A549 (cell line): Measurements from ENCODE around the gene OR13A1. TPM values are rescaled to one million over a fixed set of nuclear protein-coding genes. Genes with fewer than 3 reads are reported as not detected.
"Not testable (repeated sequence)": the region's sequence is repeated elsewhere in the genome, so short reads cannot be mapped to it uniquely, and the experiment has no call there.

Experiments used
- ATAC-seq, 2 experiments: fragments of 200-7000 bp in 1 of 2; fragments of >200 bp in 1 of 2; cut with Nextera tagmentation in 1 of 2; cut with Tn5 transposase in 1 of 2; 3 replicates each; pipeline versions ENCODE4 v1.8.0 to v1.9.1; 2018 to 2020; ENCODE audit warnings: mild to moderate bottlenecking in 1 of 2, moderate library complexity in 1 of 2
- CTCF ChIA-PET: fragments of 300-600 bp; sonication (Branson Sonifier 250); formaldehyde crosslinking; extraction: SDS; loops from one replicate; lab custom pipeline; 2021; ENCODE audit warnings: antibody characterized with exemption, inconsistent platforms; lab: Yijun Ruan, JAX
- POLR2A ChIA-PET: fragments of 350-600 bp; formaldehyde crosslinking; extraction: SDS; loops from one replicate; lab custom pipeline; 2021; ENCODE audit warnings: antibody characterized with exemption, inconsistent platforms; lab: Yijun Ruan, JAX
- DNase-seq, 2 experiments: peaks; one replicate each; pipeline versions ENCODE4 v3.0.0 to v3.0.0-alpha.2; 2011 to 2016; ENCODE audit warnings: low read depth in 1 of 2, low spot score in 1 of 2
- FAIRE-seq: peaks from 2 replicates; lab custom pipeline; 2011; peaks lifted over from hg19 to GRCh38; lab: Jason Lieb, UNC
- H3K27ac ChIP-seq, 2 experiments: fragments of >200 bp; sonication (Bioruptor Twin); formaldehyde crosslinking; 3 replicates each; pipeline ENCODE4 v1.5.1; 2016 to 2017
- H3K4me1 ChIP-seq: fragments of >200 bp; sonication (Bioruptor Twin); formaldehyde crosslinking; 3 replicates; pipeline ENCODE4 v1.6.1; 2016
- H3K4me2 ChIP-seq: fragments of >200 bp; sonication (Bioruptor Twin); formaldehyde crosslinking; 3 replicates; pipeline ENCODE4 v1.6.1; 2016
- H3K4me3 ChIP-seq: fragments of >200 bp; sonication (Bioruptor Twin); formaldehyde crosslinking; 3 replicates; pipeline ENCODE4 v1.5.1; 2016
- H3K9me3 ChIP-seq: fragments of >200 bp; sonication (Bioruptor Twin); formaldehyde crosslinking; 3 replicates; pipeline ENCODE4 v1.6.1; 2016
- ATOH8 ChIP-seq: fragments of 250-450 bp; sonication (Bioruptor Pico); IDR thresholded peaks from 2 replicates; pipeline ENCODE4 v1.5.0; 2020; ENCODE audit warnings: low read depth, mild to moderate bottlenecking, moderate library complexity
- BHLHE40 ChIP-seq: IDR thresholded peaks from 2 replicates; pipeline ENCODE4 v1.6.1; 2012; ENCODE audit warnings: low read depth, low read length, inconsistent platforms
- CBX8 ChIP-seq: fragments of 200-600 bp; sonication (generic); IDR thresholded peaks from 2 replicates; pipeline ENCODE4 v1.6.1; 2016
- CEBPB ChIP-seq, 2 experiments: fragments of >200 bp in 1 of 2; sonication (Bioruptor Twin) in 1 of 2; formaldehyde crosslinking in 1 of 2; IDR thresholded peaks; 2 replicates each; pipeline ENCODE4 v1.6.1; 2012 to 2016
- CHD2 ChIP-seq: fragments of 150-350 bp; IDR thresholded peaks from 2 replicates; pipeline ENCODE4 v1.6.1; 2014; ENCODE audit warnings: low read length; ENCODE audit not compliant: partially characterized antibody
- CTCF ChIP-seq: fragments of >200 bp; sonication (Bioruptor Twin); formaldehyde crosslinking; IDR thresholded peaks from 3 replicates; pipeline ENCODE4 v1.5.1; 2016
- EHF ChIP-seq: fragments of 250-450 bp; sonication (Bioruptor Pico); IDR thresholded peaks from 2 replicates; pipeline ENCODE4 v1.5.0; 2020; ENCODE audit warnings: mild to moderate bottlenecking
- EHMT2 ChIP-seq: fragments of 200-600 bp; sonication (generic); IDR thresholded peaks from 2 replicates; pipeline ENCODE4 v1.6.1; 2016; ENCODE audit warnings: antibody characterized with exemption, low read depth, mild to moderate bottlenecking, moderate library complexity
- ESRRA ChIP-seq: fragments of 150-350 bp; IDR thresholded peaks from 2 replicates; pipeline ENCODE4 v1.6.1; 2014; ENCODE audit warnings: mild to moderate bottlenecking, low read length, borderline replicate concordance
- HMGXB4 ChIP-seq: fragments of 250-450 bp; sonication (Bioruptor Pico); IDR thresholded peaks from 2 replicates; pipeline ENCODE4 v1.5.0; 2021; ENCODE audit warnings: mild to moderate bottlenecking, moderate library complexity, borderline replicate concordance
- JUN ChIP-seq, 2 experiments: fragments of >200 bp; sonication (Bioruptor Twin); formaldehyde crosslinking; IDR thresholded peaks; 2 replicates in 1 of 2; 3 replicates in 1 of 2; pipeline ENCODE4 v1.6.1; 2016 to 2017
- JUNB ChIP-seq: fragments of >200 bp; sonication (Bioruptor Twin); formaldehyde crosslinking; IDR thresholded peaks from 2 replicates; pipeline ENCODE4 v1.6.1; 2016
- KDM5A ChIP-seq: fragments of 200-600 bp; sonication (generic); IDR thresholded peaks from 2 replicates; pipeline ENCODE4 v1.6.1; 2016; ENCODE audit warnings: antibody characterized with exemption, mild to moderate bottlenecking
- MAZ ChIP-seq: fragments of 150-350 bp; IDR thresholded peaks from 2 replicates; pipeline ENCODE4 v1.6.1; 2014; ENCODE audit warnings: antibody characterized with exemption, low read depth, low read length, borderline replicate concordance
- RAD21 ChIP-seq, 2 experiments: fragments of >200 bp in 1 of 2; sonication (Bioruptor Twin) in 1 of 2; formaldehyde crosslinking in 1 of 2; IDR thresholded peaks in 1 of 2; conservative IDR thresholded peaks in 1 of 2; 2 replicates in 1 of 2; 3 replicates in 1 of 2; pipeline ENCODE4 v1.6.1; 2012 to 2018; ENCODE audit warnings: inconsistent platforms in 1 of 2
- RCOR1 ChIP-seq: fragments of 150-350 bp; IDR thresholded peaks from 2 replicates; pipeline ENCODE4 v1.6.1; 2014; ENCODE audit warnings: antibody characterized with exemption, low read length, low read depth
- REST ChIP-seq: fragments of 200-600 bp; sonication (generic); IDR thresholded peaks from 2 replicates; pipeline ENCODE4 v1.6.1; 2016; ENCODE audit warnings: antibody characterized with exemption, mild to moderate bottlenecking, moderate library complexity
- RFX5 ChIP-seq: fragments of 450-650 bp; IDR thresholded peaks from 2 replicates; pipeline ENCODE4 v1.7.1; 2014; ENCODE audit warnings: antibody characterized with exemption, mild to moderate bottlenecking, moderate library complexity
- TP53 ChIP-seq: fragments of 250-450 bp; sonication (Bioruptor Pico); IDR thresholded peaks from 2 replicates; pipeline ENCODE4 v1.5.0; 2021; ENCODE audit warnings: mild to moderate bottlenecking, moderate library complexity
- USF2 ChIP-seq: fragments of 450-650 bp; IDR thresholded peaks from 2 replicates; pipeline ENCODE4 v1.6.1; 2014; ENCODE audit warnings: antibody characterized with exemption
- ZC3H11A ChIP-seq: fragments of 450-650 bp; IDR thresholded peaks from 2 replicates; pipeline ENCODE4 v1.6.1; 2014; ENCODE audit warnings: antibody characterized with exemption, mild to moderate bottlenecking
- ZFP36 ChIP-seq: fragments of 450-650 bp; IDR thresholded peaks from 2 replicates; pipeline ENCODE4 v1.6.1; 2014; ENCODE audit warnings: borderline replicate concordance; ENCODE audit not compliant: partially characterized antibody
- ZNF302 ChIP-seq: fragments of 250-450 bp; sonication (Bioruptor Pico); IDR thresholded peaks from 2 replicates; pipeline ENCODE4 v1.9.0; 2021; ENCODE audit warnings: inconsistent platforms, mild to moderate bottlenecking, moderate library complexity
- ZSCAN20 ChIP-seq: fragments of 250-450 bp; sonication (Bioruptor Pico); IDR thresholded peaks from 2 replicates; pipeline ENCODE4 v1.8.0; 2022; ENCODE audit warnings: mild to moderate bottlenecking, moderate library complexity
- WGBS: methylation state at CpG from one replicate; pipeline ENCODE4 v1.1.6; 2017; ENCODE audit errors: missing lambda C conversion rate; 5-methylcytosine and 5-hydroxymethylcytosine counted together
- polyA plus RNA-seq, 4 experiments: library from polyadenylated mRNA; depleted of rRNA in 3 of 4; stranded (reverse); fragments of >200 nt; fragmentation: RNase III in 1 of 4; extraction: RNeasy Plus Mini Kit Qiagen cat#74134 plus additional on column Dnase treatment in 1 of 4; gene quantifications; 2 replicates in 3 of 4; 3 replicates in 1 of 4; pipeline ENCODE4 v1.2.3, GENCODE V29; 2011 to 2017

The OR13A1 gene
- polyA plus RNA-seq, 2 of the 4 experiments (the other 2 are of a cell fraction): 0.04 TPM; not detected in 1

GRCh38 chr10:45279682-45280081, 35.7 kb downstream of the OR13A1 start (continued):
- TF ChIP-seq USF2 (no peak), ZNF302 (CRISPR knock-in tag) (no peak), EHMT2 (no peak)

- CTCF ChIA-PET: no interaction called here
- no peak overlapping the region for H3K27ac ChIP-seq
- TF ChIP-seq ATOH8 (CRISPR knock-in tag): no peak
- TF ChIP-seq CBX8: no peak
- TF ChIP-seq EHF (CRISPR knock-in tag): no peak
- no peak for TF ChIP-seq ZC3H11A
- no peak for TF ChIP-seq CTCF
- no peak for TF ChIP-seq HMGXB4
- no peak for TF ChIP-seq JUN (IDR thresholded peaks at IDR 0.05)
- no peak for TF ChIP-seq RAD21 (conservative IDR thresholded peaks at IDR 0.05 in 1 of 2, IDR thresholded peaks at IDR 0.05 in 1 of 2)
- DNase-seq (no peak), FAIRE-seq (no peak), ATAC-seq (no peak)
- no peak overlapping the region for H3K4me2 ChIP-seq
- WGBS: 16% methylated on average over 6 of the region's 6 CpGs
- H3K9me3 ChIP-seq: no peaks in the 10 kb centered on the region
- no peak overlapping the region for H3K4me3 ChIP-seq
- no peaks in the 10 kb centered on the region for H3K4me1 ChIP-seq
- POLR2A ChIA-PET: no interaction called here
Measured at GRCh38 chr10:45278860-45279498, 36.4 kb downstream of the OR13A1 start.

GRCh38 chr10:45276146-45276545, 39.3 kb downstream of the OR13A1 start:
- H3K4me3 ChIP-seq, FAIRE-seq, DNase-seq, H3K4me1 ChIP-seq, CTCF ChIA-PET, ATAC-seq, H3K9me3 ChIP-seq, H3K27ac ChIP-seq, POLR2A ChIA-PET, H3K4me2 ChIP-seq: not testable (repeated sequence)

GRCh38 chr10:45274364-45274763, 41.0 kb downstream of the OR13A1 start:
- H3K27ac ChIP-seq: no peak overlapping the region
- H3K4me1 ChIP-seq: no peaks in the 10 kb centered on the region
- H3K9me3 ChIP-seq: no peaks in the 10 kb centered on the region
- TF ChIP-seq ZSCAN20 (CRISPR knock-in tag): no peak
- no peak for TF ChIP-seq JUNB
- no peak for TF ChIP-seq REST
- TF ChIP-seq ESRRA: no peak
- no peak for TF ChIP-seq CEBPB (IDR thresholded peaks at IDR 0.05)
- no peak for TF ChIP-seq MAZ
- TF ChIP-seq RFX5: no peak
- no peak for TF ChIP-seq ZFP36
- TF ChIP-seq CHD2: no peak
- no peak for TF ChIP-seq RCOR1
- no peak for TF ChIP-seq TP53
- TF ChIP-seq KDM5A: no peak
- TF ChIP-seq BHLHE40: no peak
- 12% methylated on average over 1 of the region's 1 CpG for WGBS
- DNase-seq (no peak), ATAC-seq (no peak), FAIRE-seq (no peak)
- ChIA-PET POLR2A (no interaction called here), CTCF (no interaction called here)
- no peak overlapping the region for H3K4me3 ChIP-seq
- no peak overlapping the region for H3K4me2 ChIP-seq
